Measurements from ENCODE around the gene ZNF197. TPM values are rescaled to one million over a fixed set of nuclear protein-coding genes. Genes with fewer than 3 reads are reported as not detected.

Gene ZNF197
- total RNA-seq, 1 experiment from 2014 or later, result 10.5 TPM

- POLR2A ChIA-PET, result no interaction called here
- Histone ChIP-seq H3K36me3 (ENCODE audit: control insufficient read depth, insufficient read depth, low read length) (no peaks in the 10 kb centered on the region), H3K4me3 (ENCODE audit: low read depth, low read length) (no peak overlapping the region), H3K9me3 (no peaks in the 10 kb centered on the region), H3K27me3 (replicated peaks; ENCODE audit: control insufficient read depth, insufficient read depth, low read length) (no peaks in the 10 kb centered on the region), H3K4me1 (no peaks in the 10 kb centered on the region)
- no peak for TF ChIP-seq CTCF (IDR thresholded peaks at IDR 0.05; ENCODE audit: insufficient read depth in 1 of 2, low read depth in 1 of 2, low read length in 1 of 2, severe bottlenecking in 1 of 2, unreplicated experiment in 1 of 2)
- peaks cover 1% of the 10 kb centered on the region for H3K9me3 Mint-ChIP-seq (ENCODE audit: unreplicated experiment)
- DNase-seq, result no peak
- intact Hi-C loops (cut with micrococcal nuclease; ENCODE audit: unreplicated experiment), result no loop called here
- H3K27ac Mint-ChIP-seq (ENCODE audit: unreplicated experiment), result no peak overlapping the region
- no TSS peak for BruUV-seq (replicated peaks)
- CTCF ChIA-PET, result no interaction called here
- peaks cover 6% of the 10 kb centered on the region for H3K27me3 Mint-ChIP-seq (ENCODE audit: insufficient read depth, unreplicated experiment)
- no peak overlapping the region for H3K4me3 Mint-ChIP-seq (ENCODE audit: unreplicated experiment)
- H3K36me3 Mint-ChIP-seq (ENCODE audit: insufficient read depth, unreplicated experiment), result no peaks in the 10 kb centered on the region
- no peaks in the 10 kb centered on the region for H3K4me1 Mint-ChIP-seq (ENCODE audit: low read depth, unreplicated experiment)
Measured at GRCh38 chr3:44680921-44681455, 56.2 kb downstream of the ZNF197 start.

DNA sequence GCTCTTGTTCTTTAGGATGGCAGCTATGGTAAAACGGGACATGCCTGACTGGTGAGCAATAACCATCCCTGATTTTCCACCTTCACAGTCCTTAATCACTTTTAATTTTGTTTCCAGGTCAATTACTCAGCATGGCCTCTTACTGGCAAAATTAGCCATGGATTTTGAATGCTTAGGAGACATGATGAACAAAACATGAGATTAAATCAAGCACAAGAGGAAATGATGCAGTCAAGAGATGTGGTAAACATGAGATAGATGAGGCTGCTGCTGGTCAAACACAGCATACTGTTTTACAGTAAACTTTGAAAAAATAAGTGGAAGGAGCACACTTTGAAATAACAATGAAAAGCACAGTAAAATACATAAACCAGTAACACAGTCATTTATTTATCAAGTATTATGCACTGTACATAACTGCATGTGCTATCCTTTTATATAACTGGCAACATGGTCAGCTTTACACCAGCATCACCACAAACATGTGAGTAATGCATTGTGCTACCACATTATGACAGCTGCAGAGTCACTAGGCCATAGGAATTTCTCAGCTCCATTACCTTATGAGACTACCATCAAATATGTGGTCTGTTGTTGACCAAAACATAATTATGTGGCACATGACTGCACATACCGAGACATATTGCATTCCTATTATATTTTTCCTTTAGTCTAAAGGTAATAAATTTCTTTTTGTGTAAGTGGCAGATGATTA is 57.5 kb downstream of the ZNF197 start:
- H3K9me3 Mint-ChIP-seq (ENCODE audit: unreplicated experiment), result peaks cover 15% of the 10 kb centered on the region
- intact Hi-C loops (cut with micrococcal nuclease; ENCODE audit: unreplicated experiment), result no loop called here
- no peaks in the 10 kb centered on the region for H3K4me1 Mint-ChIP-seq (ENCODE audit: low read depth, unreplicated experiment)
- POLR2A ChIA-PET, result no interaction called here
- H3K27me3 Mint-ChIP-seq (ENCODE audit: insufficient read depth, unreplicated experiment), result peaks cover 4% of the 10 kb centered on the region
- TF ChIP-seq CTCF (IDR thresholded peaks at IDR 0.05; ENCODE audit: insufficient read depth in 1 of 2, low read depth in 1 of 2, low read length in 1 of 2, severe bottlenecking in 1 of 2, unreplicated experiment in 1 of 2), result no peak
- H3K4me3 Mint-ChIP-seq (ENCODE audit: unreplicated experiment), result no peak overlapping the region
- CTCF ChIA-PET, result no interaction called here
- Histone ChIP-seq H3K4me1 (no peaks in the 10 kb centered on the region), H3K4me3 (ENCODE audit: low read depth, low read length) (no peak overlapping the region), H3K27me3 (replicated peaks; ENCODE audit: control insufficient read depth, insufficient read depth, low read length) (no peaks in the 10 kb centered on the region), H3K9me3 (no peaks in the 10 kb centered on the region), H3K36me3 (ENCODE audit: control insufficient read depth, insufficient read depth, low read length) (no peaks in the 10 kb centered on the region)
- no peak overlapping the region for H3K27ac Mint-ChIP-seq (ENCODE audit: unreplicated experiment)
- DNase-seq, result no peak
- no peaks in the 10 kb centered on the region for H3K36me3 Mint-ChIP-seq (ENCODE audit: insufficient read depth, unreplicated experiment)
- BruUV-seq (replicated peaks), result no TSS peak

- H3K4me3 ChIP-seq (ENCODE audit: low read depth, low read length), result no peak overlapping the region
- CTCF ChIA-PET, result no interaction called here
Measured at GRCh38 chr3:44685128-44685800, 60.4 kb downstream of the ZNF197 start.

More at GRCh38 chr3:44685128-44685800, 60.4 kb downstream of the ZNF197 start:
- peaks cover 6% of the 10 kb centered on the region for H3K27me3 Mint-ChIP-seq (ENCODE audit: insufficient read depth, unreplicated experiment)
- no peaks in the 10 kb centered on the region for H3K4me1 Mint-ChIP-seq (ENCODE audit: low read depth, unreplicated experiment)
- no peaks in the 10 kb centered on the region for H3K36me3 Mint-ChIP-seq (ENCODE audit: insufficient read depth, unreplicated experiment)
- POLR2A ChIA-PET, result no interaction called here
- Histone ChIP-seq H3K36me3 (ENCODE audit: control insufficient read depth, insufficient read depth, low read length) (no peaks in the 10 kb centered on the region), H3K27me3 (replicated peaks; ENCODE audit: control insufficient read depth, insufficient read depth, low read length) (no peaks in the 10 kb centered on the region), H3K9me3 (peaks cover 4% of the 10 kb centered on the region; the same call in 1 of the 2 replicates), H3K4me1 (no peaks in the 10 kb centered on the region)
- no peak for DNase-seq
- no peak for TF ChIP-seq CTCF (IDR thresholded peaks at IDR 0.05; ENCODE audit: insufficient read depth in 1 of 2, low read depth in 1 of 2, low read length in 1 of 2, severe bottlenecking in 1 of 2, unreplicated experiment in 1 of 2)
- no peak overlapping the region for H3K4me3 Mint-ChIP-seq (ENCODE audit: unreplicated experiment)
- intact Hi-C loops (cut with micrococcal nuclease; ENCODE audit: unreplicated experiment), result no loop called here
- no peak overlapping the region for H3K27ac Mint-ChIP-seq (ENCODE audit: unreplicated experiment)
- no TSS peak for BruUV-seq (replicated peaks)
- H3K9me3 Mint-ChIP-seq (ENCODE audit: unreplicated experiment), result peaks cover 20% of the 10 kb centered on the region
